HFFc6 (cell line): ENCODE results near the gene EXOC3. TPM values are rescaled to one million over a fixed set of nuclear protein-coding genes. Genes with fewer than 3 reads are reported as not detected.
A peak's percentile ranks its signal among the peaks of the same experiment; 100 is the strongest.

Experiments used
- DNase-seq: peaks from one replicate; pipeline ENCODE4 v3.0.0-alpha.2; 2018
- H3K27ac Mint-ChIP-seq: 2 replicates; pipeline ENCODE4 v1.8.0; 2020; ENCODE audit warnings: mild to moderate bottlenecking, mixed read lengths
- H3K27me3 Mint-ChIP-seq: 2 replicates; pipeline ENCODE4 v1.8.0; 2021; ENCODE audit warnings: mild to moderate bottlenecking, moderate library complexity, mixed read lengths; ENCODE audit not compliant: insufficient read depth
- H3K36me3 Mint-ChIP-seq: 2 replicates; pipeline ENCODE4 v1.8.0; 2021; ENCODE audit warnings: low read depth, mixed read lengths
- H3K4me1 Mint-ChIP-seq: 2 replicates; pipeline ENCODE4 v1.8.0; 2020; ENCODE audit warnings: low read depth, mixed read lengths
- H3K4me3 Mint-ChIP-seq: 2 replicates; pipeline ENCODE4 v1.8.0; 2020; ENCODE audit warnings: mild to moderate bottlenecking, moderate library complexity, mixed read lengths
- H3K9me3 Mint-ChIP-seq: 2 replicates; pipeline ENCODE4 v1.8.0; 2020; ENCODE audit warnings: mild to moderate bottlenecking, mixed read lengths
- CTCF ChIP-seq: fragments of 200-600 bp; sonication (generic); IDR thresholded peaks from 2 replicates; pipeline ENCODE4 v1.5.0; 2021; ENCODE audit warnings: antibody characterized with exemption, mild to moderate bottlenecking
- total RNA-seq, 6 experiments: library from RNA; stranded (reverse); fragmentation: NEBNext Ultra II Directional; extraction: Animal tissue kit (Norgen Biotek cat#: 25700); gene quantifications; 2 replicates in 1 of 6; 3 replicates in 5 of 6; pipeline ENCODE4 v1.2.3, GENCODE V29; 2021

EXOC3 gene
- total RNA-seq, 6 experiments from 2014 or later: 46.8 to 54.1 (median 50.3) TPM

GRCh38 chr5:421901-422300, 21.1 kb upstream of the EXOC3 start:
- peaks cover 32% of the 10 kb centered on the region for H3K27me3 Mint-ChIP-seq
- TF ChIP-seq CTCF: no peak
- H3K36me3 Mint-ChIP-seq: peaks cover 68% of the 10 kb centered on the region
- DNase-seq: no peak
- H3K9me3 Mint-ChIP-seq: peaks cover 15% of the 10 kb centered on the region; the same call in 1 of the 2 replicates
- H3K4me3 Mint-ChIP-seq: no peak overlapping the region
- H3K27ac Mint-ChIP-seq: no peak overlapping the region
- peaks cover 46% of the 10 kb centered on the region for H3K4me1 Mint-ChIP-seq

- no peak for TF ChIP-seq CTCF
- DNase-seq: no peak
- Mint-ChIP-seq H3K27me3 (peaks cover 31% of the 10 kb centered on the region), H3K36me3 (peaks cover 71% of the 10 kb centered on the region), H3K4me3 (no peak overlapping the region), H3K4me1 (peaks cover 39% of the 10 kb centered on the region), H3K27ac (peak overlapping the region; percentile 94; the same call in 1 of the 2 replicates), H3K9me3 (peaks cover 15% of the 10 kb centered on the region; the same call in 1 of the 2 replicates)
Measured at GRCh38 chr5:422323-423232, 20.4 kb upstream of the EXOC3 start.

DNA sequence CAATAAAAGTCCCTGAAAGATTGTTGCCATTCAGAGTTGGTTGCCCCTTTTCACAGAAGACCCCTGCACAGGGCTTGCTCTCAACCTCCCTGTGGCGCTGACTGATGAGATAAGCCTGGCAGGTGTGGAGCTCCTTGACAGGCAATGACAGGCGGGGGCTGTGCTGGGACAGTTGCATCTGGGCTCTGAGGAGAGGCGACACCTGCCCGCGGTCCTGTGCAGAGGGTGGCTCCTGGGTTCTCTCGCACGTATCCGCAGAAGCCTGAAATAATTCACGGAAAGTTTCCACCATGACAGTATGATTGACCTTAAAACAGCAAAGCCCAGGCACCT, 19.8 kb upstream of the EXOC3 start:
- H3K27me3 Mint-ChIP-seq: peaks cover 37% of the 10 kb centered on the region
- peaks cover 75% of the 10 kb centered on the region for H3K36me3 Mint-ChIP-seq
- H3K9me3 Mint-ChIP-seq: peaks cover 15% of the 10 kb centered on the region; the same call in 1 of the 2 replicates
- TF ChIP-seq CTCF: no peak
- H3K27ac Mint-ChIP-seq: peak overlapping the region; percentile 94
- peaks cover 33% of the 10 kb centered on the region for H3K4me1 Mint-ChIP-seq
- no peak for DNase-seq
- no peak overlapping the region for H3K4me3 Mint-ChIP-seq

DNA sequence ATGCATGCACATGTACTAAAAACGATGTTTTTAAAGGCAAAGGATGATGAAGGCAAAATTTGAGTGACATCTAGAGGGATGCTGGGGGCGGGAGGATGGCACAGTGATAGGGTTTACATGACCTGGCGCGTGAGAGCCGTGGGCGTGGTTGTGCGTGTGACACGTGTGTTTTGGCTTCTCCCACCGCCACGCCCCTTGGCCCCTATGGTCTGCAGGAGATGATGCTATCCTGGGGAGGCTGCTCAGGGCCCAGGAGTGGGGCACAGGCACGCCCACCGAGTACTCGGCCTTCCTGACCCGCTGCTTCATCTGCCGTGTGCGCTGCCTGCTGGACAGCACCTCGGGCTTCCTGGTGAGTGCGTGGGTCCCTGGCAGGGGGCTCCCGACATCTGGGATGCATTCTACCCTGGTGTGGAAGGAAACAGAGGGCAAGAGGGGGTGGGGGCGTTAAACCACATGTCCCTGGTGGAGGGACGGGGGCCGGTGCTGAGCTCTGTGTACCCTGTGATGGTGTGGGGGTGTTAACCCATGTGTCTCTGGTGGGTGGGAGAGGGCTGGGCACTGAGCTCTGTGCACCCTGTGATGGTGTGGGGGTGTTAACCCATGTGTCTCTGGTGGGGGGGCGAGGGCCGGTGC, 19.2 kb upstream of the EXOC3 start:
- no peak for TF ChIP-seq CTCF
- peaks cover 28% of the 10 kb centered on the region for H3K4me1 Mint-ChIP-seq
- peaks cover 15% of the 10 kb centered on the region; the same call in 1 of the 2 replicates for H3K9me3 Mint-ChIP-seq
- peak overlapping the region; percentile 32 for H3K4me3 Mint-ChIP-seq
- DNase-seq: no peak
- peak overlapping the region; percentile 94 for H3K27ac Mint-ChIP-seq
- peaks cover 74% of the 10 kb centered on the region for H3K36me3 Mint-ChIP-seq
- H3K27me3 Mint-ChIP-seq: peaks cover 38% of the 10 kb centered on the region

- peaks cover 15% of the 10 kb centered on the region; the same call in 1 of the 2 replicates for H3K9me3 Mint-ChIP-seq
- peak; percentile 72 for DNase-seq
- peaks cover 77% of the 10 kb centered on the region for H3K36me3 Mint-ChIP-seq
- peak overlapping the region; percentile 32 for H3K4me3 Mint-ChIP-seq
- TF ChIP-seq CTCF: no peak
- H3K27ac Mint-ChIP-seq: peak overlapping the region; percentile 94
- H3K27me3 Mint-ChIP-seq: peaks cover 44% of the 10 kb centered on the region
- peaks cover 34% of the 10 kb centered on the region for H3K4me1 Mint-ChIP-seq
Measured at GRCh38 chr5:424301-425110, 18.5 kb upstream of the EXOC3 start.
